ENCODE data around the gene PNLIPRP2. TPM values are rescaled to one million over a fixed set of nuclear protein-coding genes. Genes with fewer than 3 reads are reported as not detected.

The PNLIPRP2 gene
- total RNA-seq, 3 donors from 2014 or later, result 0.46 to 0.56 TPM; not detected in 1

GRCh38 chr10:116606061-116606483 is 14.7 kb upstream of the PNLIPRP2 start:
- Mint-ChIP-seq H3K4me1 (ENCODE audit: low read depth) (no peaks in the 10 kb centered on the region), H3K9me3 (no peaks in the 10 kb centered on the region), H3K36me3 (ENCODE audit: insufficient read depth) (no peaks in the 10 kb centered on the region), H3K27me3 (ENCODE audit: low read depth) (peaks cover 22% of the 10 kb centered on the region), H3K4me3 (no peak overlapping the region)
- DNase-seq, result no peak
- ATAC-seq, result no peak

GRCh38 chr10:116607336-116607735 is 13.4 kb upstream of the PNLIPRP2 start:
- H3K4me1 Mint-ChIP-seq (ENCODE audit: low read depth), result no peaks in the 10 kb centered on the region
- H3K27me3 Mint-ChIP-seq (ENCODE audit: low read depth), result peaks cover 22% of the 10 kb centered on the region
- no peak for DNase-seq
- no peaks in the 10 kb centered on the region for H3K9me3 Mint-ChIP-seq
- H3K4me3 Mint-ChIP-seq, result no peak overlapping the region
- no peaks in the 10 kb centered on the region for H3K36me3 Mint-ChIP-seq (ENCODE audit: insufficient read depth)
- ATAC-seq, result no peak

GRCh38 chr10:116608686-116609594 is 11.8 kb upstream of the PNLIPRP2 start:
- ATAC-seq (no peak), DNase-seq (no peak)
- peaks cover 22% of the 10 kb centered on the region for H3K27me3 Mint-ChIP-seq (ENCODE audit: low read depth)
- H3K36me3 Mint-ChIP-seq (ENCODE audit: insufficient read depth), result no peaks in the 10 kb centered on the region
- no peak overlapping the region for H3K4me3 Mint-ChIP-seq
- H3K9me3 Mint-ChIP-seq, result no peaks in the 10 kb centered on the region
- H3K4me1 Mint-ChIP-seq (ENCODE audit: low read depth), result no peaks in the 10 kb centered on the region

GRCh38 chr10:116610443-116611152 is 10.2 kb upstream of the PNLIPRP2 start:
- DNase-seq, result no peak
- peaks cover 22% of the 10 kb centered on the region for H3K27me3 Mint-ChIP-seq (ENCODE audit: low read depth)
- no peaks in the 10 kb centered on the region for H3K9me3 Mint-ChIP-seq
- H3K4me3 Mint-ChIP-seq, result no peak overlapping the region
- no peaks in the 10 kb centered on the region for H3K36me3 Mint-ChIP-seq (ENCODE audit: insufficient read depth)
- H3K4me1 Mint-ChIP-seq (ENCODE audit: low read depth), result no peaks in the 10 kb centered on the region
- ATAC-seq, result no peak

- Mint-ChIP-seq H3K4me3 (no peak overlapping the region), H3K4me1 (ENCODE audit: low read depth) (no peaks in the 10 kb centered on the region), H3K9me3 (no peaks in the 10 kb centered on the region), H3K36me3 (ENCODE audit: insufficient read depth) (no peaks in the 10 kb centered on the region), H3K27me3 (ENCODE audit: low read depth) (peaks cover 22% of the 10 kb centered on the region)
- DNase-seq (no peak), ATAC-seq (no peak)
These were observed 9.6 kb upstream of the PNLIPRP2 start for GRCh38 chr10:116611153-116611545.

- ATAC-seq, result no peak
- H3K4me3 Mint-ChIP-seq, result no peak overlapping the region
These were observed 8.5 kb upstream of the PNLIPRP2 start for GRCh38 chr10:116612107-116612769.

GRCh38 chr10:116613471-116613870 is 7.3 kb upstream of the PNLIPRP2 start:
- Mint-ChIP-seq H3K36me3 (ENCODE audit: insufficient read depth) (no peaks in the 10 kb centered on the region), H3K9me3 (no peaks in the 10 kb centered on the region), H3K27me3 (ENCODE audit: low read depth) (peaks cover 17% of the 10 kb centered on the region), H3K4me3 (no peak overlapping the region), H3K4me1 (ENCODE audit: low read depth) (no peaks in the 10 kb centered on the region)
- ATAC-seq (no peak), DNase-seq (no peak)

More at GRCh38 chr10:116612107-116612769, 8.5 kb upstream of the PNLIPRP2 start:
- Mint-ChIP-seq H3K36me3 (ENCODE audit: insufficient read depth) (no peaks in the 10 kb centered on the region), H3K27me3 (ENCODE audit: low read depth) (peaks cover 20% of the 10 kb centered on the region), H3K4me1 (ENCODE audit: low read depth) (no peaks in the 10 kb centered on the region), H3K9me3 (no peaks in the 10 kb centered on the region)
- DNase-seq, result no peak

- no peak for ATAC-seq
These were observed 6.0 kb upstream of the PNLIPRP2 start for GRCh38 chr10:116614796-116615195.

GRCh38 chr10:116615199-116615776 is 5.5 kb upstream of the PNLIPRP2 start:
- DNase-seq, result no peak
- no peak for ATAC-seq
- H3K4me3 Mint-ChIP-seq, result no peak overlapping the region
- no peaks in the 10 kb centered on the region for H3K9me3 Mint-ChIP-seq
- no peaks in the 10 kb centered on the region for H3K36me3 Mint-ChIP-seq (ENCODE audit: insufficient read depth)
- peaks cover 7% of the 10 kb centered on the region for H3K27me3 Mint-ChIP-seq (ENCODE audit: low read depth)
- no peaks in the 10 kb centered on the region for H3K4me1 Mint-ChIP-seq (ENCODE audit: low read depth)

More at GRCh38 chr10:116614796-116615195, 6.0 kb upstream of the PNLIPRP2 start:
- no peaks in the 10 kb centered on the region for H3K36me3 Mint-ChIP-seq (ENCODE audit: insufficient read depth)
- H3K4me1 Mint-ChIP-seq (ENCODE audit: low read depth), result no peaks in the 10 kb centered on the region
- no peak overlapping the region for H3K4me3 Mint-ChIP-seq
- DNase-seq, result no peak
- H3K27me3 Mint-ChIP-seq (ENCODE audit: low read depth), result peaks cover 12% of the 10 kb centered on the region
- H3K9me3 Mint-ChIP-seq, result no peaks in the 10 kb centered on the region

- DNase-seq, result no peak
- peaks cover 11% of the 10 kb centered on the region for H3K27me3 Mint-ChIP-seq (ENCODE audit: low read depth)
- no peak for ATAC-seq
- H3K4me1 Mint-ChIP-seq (ENCODE audit: low read depth), result no peaks in the 10 kb centered on the region
- no peaks in the 10 kb centered on the region for H3K36me3 Mint-ChIP-seq (ENCODE audit: insufficient read depth)
- no peak overlapping the region for H3K4me3 Mint-ChIP-seq
- H3K9me3 Mint-ChIP-seq, result no peaks in the 10 kb centered on the region
These were observed 723 bp downstream of the PNLIPRP2 start for GRCh38 chr10:116621476-116621875.

- DNase-seq (no peak), ATAC-seq (no peak)
- peaks cover 16% of the 10 kb centered on the region for H3K27me3 Mint-ChIP-seq (ENCODE audit: low read depth)
- no peaks in the 10 kb centered on the region for H3K9me3 Mint-ChIP-seq
- H3K4me1 Mint-ChIP-seq (ENCODE audit: low read depth), result no peaks in the 10 kb centered on the region
- H3K36me3 Mint-ChIP-seq (ENCODE audit: insufficient read depth), result no peaks in the 10 kb centered on the region
- H3K4me3 Mint-ChIP-seq, result no peak overlapping the region
These were observed 1.3 kb downstream of the PNLIPRP2 start for GRCh38 chr10:116621934-116622655.

GRCh38 chr10:116625845-116626244 is 5.1 kb downstream of the PNLIPRP2 start:
- no peak for ATAC-seq
- DNase-seq, result no peak
- Mint-ChIP-seq H3K4me1 (ENCODE audit: low read depth) (no peaks in the 10 kb centered on the region), H3K27me3 (ENCODE audit: low read depth) (peaks cover 18% of the 10 kb centered on the region), H3K4me3 (no peak overlapping the region), H3K9me3 (no peaks in the 10 kb centered on the region), H3K36me3 (ENCODE audit: insufficient read depth) (no peaks in the 10 kb centered on the region)

GRCh38 chr10:116626815-116627214 is 6.1 kb downstream of the PNLIPRP2 start:
- H3K9me3 Mint-ChIP-seq, result no peaks in the 10 kb centered on the region
- H3K27me3 Mint-ChIP-seq (ENCODE audit: low read depth), result peaks cover 18% of the 10 kb centered on the region
- no peaks in the 10 kb centered on the region for H3K4me1 Mint-ChIP-seq (ENCODE audit: low read depth)
- no peaks in the 10 kb centered on the region for H3K36me3 Mint-ChIP-seq (ENCODE audit: insufficient read depth)
- ATAC-seq, result no peak
- H3K4me3 Mint-ChIP-seq, result no peak overlapping the region
- no peak for DNase-seq

Data from activated T-cell treated with anti-CD3 and anti-CD28 coated beads, Interleukin-2, amount 50 U/mL, for 4 hours (primary cell).